CD4-positive, alpha-beta T cell treated with Interleukin-4 for 1 hour (primary cell): ENCODE results near the gene RTF1.
"Not testable (repeated sequence)": the region's sequence is repeated elsewhere in the genome, so short reads cannot be mapped to it uniquely, and the experiment has no call there.

ENCODE experiments used
- DNase-seq, 2 donors: peaks; one replicate each; pipeline ENCODE4 v3.0.0-alpha.2; 2020 to 2022

The RTF1 gene

DNA sequence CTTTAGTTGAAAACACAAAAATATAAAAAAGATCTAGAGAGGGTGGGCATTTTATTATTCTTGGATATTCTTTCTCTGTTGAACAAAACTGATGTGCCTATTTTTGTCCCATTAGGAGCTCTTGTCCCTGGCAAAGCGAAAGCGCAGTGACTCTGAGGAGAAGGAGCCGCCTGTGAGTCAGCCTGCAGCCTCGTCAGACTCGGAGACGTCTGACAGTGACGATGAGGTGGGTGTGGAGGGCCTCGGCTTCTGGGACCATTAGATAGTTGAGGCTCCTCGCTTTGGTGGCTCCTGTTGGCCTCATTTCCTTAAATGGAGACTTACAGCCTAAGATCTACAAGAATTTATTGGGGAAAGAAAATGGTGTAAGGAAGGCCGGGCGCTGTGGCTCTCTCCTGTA, 21.3 kb downstream of the RTF1 start:
- DNase-seq, result no peak

DNA sequence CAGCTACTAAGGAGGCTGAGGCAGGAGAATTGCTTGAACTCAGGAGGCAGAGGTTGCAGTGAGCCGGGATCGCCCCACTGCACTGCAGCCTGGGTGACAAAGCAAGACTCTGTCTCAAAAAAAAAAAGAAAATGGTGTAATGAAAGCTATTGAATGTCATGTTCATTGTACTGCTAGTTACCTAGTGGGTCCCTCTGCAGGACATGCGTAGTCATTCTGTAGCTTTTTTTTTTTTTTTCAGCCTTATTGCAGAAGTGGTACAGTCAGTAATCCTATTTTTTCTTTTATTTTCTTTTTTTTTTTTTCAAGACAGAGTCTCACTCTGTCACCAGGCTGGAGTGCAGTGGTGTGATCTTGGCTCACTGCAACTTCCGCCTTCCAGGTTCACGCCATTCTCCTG, 21.9 kb downstream of the RTF1 start:
- DNase-seq, result not testable (repeated sequence)

GRCh38 chr15:41443275-41443674, 26.4 kb downstream of the RTF1 start:
- DNase-seq, result peak in 1 of 2 donors; percentile 19

GRCh38 chr15:41445399-41445798, 28.5 kb downstream of the RTF1 start:
- no peak for DNase-seq

DNA sequence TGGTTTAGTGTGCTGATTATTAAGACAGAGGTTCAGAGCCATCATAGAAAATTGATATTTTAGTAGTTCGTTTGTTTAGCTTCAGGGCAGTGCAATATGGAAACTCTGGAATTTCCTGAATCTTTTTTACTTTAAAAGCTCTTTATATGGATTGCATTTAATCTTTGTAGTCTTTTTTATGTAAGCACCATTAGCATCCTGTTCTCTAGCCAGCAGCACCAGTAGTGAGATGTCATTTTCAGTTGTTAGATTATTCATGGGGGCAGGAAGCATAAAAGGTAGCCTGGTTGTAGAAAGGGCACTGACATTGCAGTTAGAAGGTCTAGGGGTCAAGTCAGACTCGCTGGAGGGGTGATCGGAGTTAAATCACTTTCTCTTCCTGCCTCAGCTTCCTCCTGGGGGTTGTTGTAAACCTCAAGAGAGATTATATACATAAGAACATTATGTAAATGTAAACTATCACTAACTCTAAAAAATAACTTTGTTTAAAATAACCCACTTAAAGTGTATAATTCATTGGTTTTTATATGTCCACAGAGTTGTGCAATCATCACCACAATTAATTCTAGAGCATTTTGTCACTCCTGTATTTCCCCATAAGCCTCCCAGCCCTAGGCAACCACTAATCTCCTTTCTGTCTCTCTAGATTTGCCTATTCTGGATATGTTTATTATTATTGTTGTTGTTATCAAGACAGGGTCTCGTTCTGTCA, 45.3 kb downstream of the RTF1 start:
- no peak for DNase-seq

DNA sequence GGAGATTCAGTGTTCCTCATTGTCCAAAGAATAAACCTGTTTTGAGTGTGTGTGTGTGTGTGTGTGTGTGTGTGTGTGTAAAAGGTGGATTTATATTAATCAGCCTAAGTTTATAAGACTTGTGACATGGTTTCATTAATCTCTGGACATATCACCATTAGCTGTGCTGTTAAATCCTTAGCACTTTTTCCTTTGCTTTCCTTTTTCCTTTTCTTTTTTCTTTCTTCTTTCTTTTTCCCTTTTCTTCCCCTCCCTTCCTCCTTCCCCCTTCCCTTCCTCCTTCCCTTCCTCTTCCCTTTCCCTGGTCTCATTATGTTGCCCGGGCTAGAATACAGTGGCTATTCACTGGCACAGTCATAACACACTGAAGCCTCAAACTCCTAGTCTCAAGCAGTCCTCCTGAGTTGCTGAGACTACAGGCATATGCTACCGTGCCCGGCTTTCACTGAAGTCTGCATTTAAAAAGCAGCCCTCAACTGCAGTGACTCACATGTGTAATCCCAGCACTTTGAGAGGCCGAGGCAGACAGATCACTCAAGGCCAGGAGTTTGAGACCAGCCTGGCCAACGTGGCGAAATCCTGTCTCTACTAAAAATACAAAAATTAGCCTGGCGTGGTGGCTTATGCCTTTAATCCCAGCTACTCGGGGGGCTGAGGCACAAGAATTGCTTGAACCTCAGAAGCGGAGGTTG, 48.1 kb downstream of the RTF1 start:
- no peak for DNase-seq

GRCh38 chr15:41465822-41466421, 49.0 kb downstream of the RTF1 start:
- peak; percentile 17 to 60 for DNase-seq

- no peak for DNase-seq
Observed at GRCh38 chr15:41466711-41467110, 49.8 kb downstream of the RTF1 start.

DNA sequence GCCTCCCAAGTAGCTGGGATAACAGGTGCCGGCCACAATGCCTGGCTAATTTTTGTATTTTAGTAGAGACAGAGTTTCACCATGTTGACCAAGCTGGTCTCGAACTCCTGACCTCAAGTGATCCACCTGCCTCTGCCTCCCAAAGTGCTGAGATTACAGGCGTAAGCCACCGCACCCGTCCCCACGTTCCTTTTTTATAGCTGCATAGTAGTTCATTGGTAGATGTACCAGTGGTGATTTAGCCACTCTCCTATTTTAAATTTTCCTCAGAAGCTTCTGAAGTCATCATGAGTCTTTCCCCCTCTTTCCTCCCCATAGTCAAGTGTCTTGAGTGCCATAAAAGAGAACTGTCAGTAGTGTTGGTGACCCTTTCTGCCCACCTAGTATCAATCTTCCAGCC, 52.7 kb downstream of the RTF1 start:
- not testable (repeated sequence) for DNase-seq

DNA sequence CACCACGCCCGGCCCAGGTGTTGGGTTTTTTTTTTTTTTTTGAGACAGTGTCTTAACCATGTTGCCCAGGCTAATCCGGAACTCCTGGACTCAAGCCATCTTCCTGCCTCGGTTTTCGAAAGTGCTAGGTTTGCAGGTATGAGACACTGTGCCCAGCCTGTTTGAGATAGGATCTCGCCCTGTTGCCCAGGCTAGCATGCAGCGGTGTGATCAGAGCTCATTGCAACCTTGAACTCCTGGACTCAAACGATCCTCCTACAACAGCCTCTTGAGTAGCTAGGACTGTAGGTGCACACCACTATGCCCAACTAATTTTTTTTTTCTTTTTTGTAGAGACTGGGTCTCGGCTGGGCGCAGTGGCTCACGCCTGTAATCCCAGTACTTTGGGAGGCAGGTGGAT, 56.5 kb downstream of the RTF1 start:
- DNase-seq, result no peak

GRCh38 chr15:41474436-41474835, 57.5 kb downstream of the RTF1 start:
- no peak for DNase-seq

- no peak for DNase-seq
Observed at GRCh38 chr15:41474941-41475340, 58.0 kb downstream of the RTF1 start.

DNA sequence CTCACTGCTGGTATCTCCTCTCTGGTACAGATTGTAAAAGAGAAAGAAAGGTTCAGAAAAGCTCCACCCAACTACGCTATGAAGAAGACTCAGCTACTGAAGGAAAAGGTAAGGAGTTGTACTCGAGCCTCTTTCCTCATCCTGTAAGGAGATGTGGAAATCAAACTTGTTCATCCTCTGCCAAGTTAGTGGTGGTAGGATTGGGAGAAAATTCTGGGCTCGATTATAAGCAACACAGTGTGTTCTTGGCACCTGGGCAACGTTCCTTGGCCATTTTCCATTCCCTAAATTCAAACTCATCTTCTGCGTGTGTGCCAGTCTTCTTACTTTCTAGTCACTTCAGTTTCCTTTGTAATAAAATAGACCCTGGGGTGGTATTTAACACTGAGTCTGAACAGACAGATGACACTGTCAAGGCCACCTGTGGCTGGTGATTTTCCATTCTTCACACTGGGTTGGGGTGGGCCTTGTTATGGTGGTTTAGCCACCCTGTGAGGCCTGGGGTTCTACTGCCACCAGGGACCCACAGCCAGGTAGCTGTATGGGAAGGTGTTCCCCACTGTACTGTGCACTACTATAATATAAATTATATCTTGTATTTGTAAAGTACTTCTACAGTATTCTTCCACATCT, 59.6 kb downstream of the RTF1 start:
- DNase-seq, result no peak

- DNase-seq, result no peak
Observed at GRCh38 chr15:41480396-41481140, 63.7 kb downstream of the RTF1 start.

DNA sequence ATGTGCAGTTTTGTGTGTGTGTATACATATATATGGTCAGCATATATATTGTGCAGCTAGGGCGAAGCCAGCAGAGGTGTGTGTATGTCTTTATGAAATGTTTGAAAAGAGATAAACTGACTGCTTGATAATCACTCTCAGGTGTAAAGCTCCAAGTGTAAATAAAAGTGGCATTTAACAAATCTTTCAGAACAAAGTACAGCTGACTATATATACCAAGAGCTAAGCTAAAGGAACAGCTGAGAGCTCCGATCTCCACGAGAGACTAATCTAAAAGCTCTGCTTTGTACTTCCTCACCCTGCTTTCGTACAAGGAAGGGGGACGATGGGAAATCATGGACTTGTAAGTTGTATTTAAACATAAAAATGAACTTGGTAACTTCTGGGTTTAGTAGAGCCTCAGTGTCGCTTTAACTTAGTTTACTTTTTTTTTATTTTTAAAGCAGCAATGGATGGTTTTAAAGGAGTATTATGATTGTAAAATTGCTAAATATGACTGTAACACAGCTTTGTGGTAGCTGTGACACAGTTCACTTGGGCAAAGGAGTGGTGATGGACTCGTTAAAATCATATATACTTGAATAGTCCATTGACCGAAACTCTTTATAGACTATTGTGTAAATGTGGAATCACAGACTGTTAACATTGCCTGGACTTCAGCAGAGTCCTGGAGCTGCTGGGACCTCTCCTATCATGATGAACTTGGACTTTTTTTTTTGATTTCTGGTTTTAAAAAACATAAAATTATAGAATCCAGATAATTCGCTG, 65.4 kb downstream of the RTF1 start:
- DNase-seq, result no peak

GRCh38 chr15:41483115-41483514, 66.2 kb downstream of the RTF1 start:
- peak; percentile 29 to 54 for DNase-seq

DNA sequence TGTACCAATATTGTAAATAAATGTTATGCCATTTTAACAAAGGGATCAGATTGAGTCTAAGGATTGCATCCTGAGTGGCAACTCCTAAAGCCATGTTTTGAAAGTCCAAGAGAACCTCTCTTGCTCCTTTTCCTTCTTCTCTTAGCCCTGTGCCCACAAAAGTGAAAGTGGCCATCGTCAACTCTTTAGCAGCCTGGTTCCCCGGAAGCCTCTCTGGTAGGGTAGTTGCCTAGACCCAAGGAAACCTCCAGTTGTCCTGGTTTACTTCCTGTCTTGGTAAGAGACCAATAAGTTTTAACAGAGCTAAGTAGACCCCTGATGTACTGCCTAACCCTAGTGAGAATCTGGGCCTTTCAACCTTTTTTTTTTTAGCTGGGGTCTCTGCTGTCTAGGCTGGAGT, 66.6 kb downstream of the RTF1 start:
- DNase-seq, result peak; percentile 21 to 50

- DNase-seq, result no peak
Observed at GRCh38 chr15:41484937-41485625, 68.2 kb downstream of the RTF1 start.

- DNase-seq, result no peak
Observed at GRCh38 chr15:41486286-41486685, 69.4 kb downstream of the RTF1 start.

GRCh38 chr15:41487381-41487780, 70.5 kb downstream of the RTF1 start:
- DNase-seq, result no peak

DNA sequence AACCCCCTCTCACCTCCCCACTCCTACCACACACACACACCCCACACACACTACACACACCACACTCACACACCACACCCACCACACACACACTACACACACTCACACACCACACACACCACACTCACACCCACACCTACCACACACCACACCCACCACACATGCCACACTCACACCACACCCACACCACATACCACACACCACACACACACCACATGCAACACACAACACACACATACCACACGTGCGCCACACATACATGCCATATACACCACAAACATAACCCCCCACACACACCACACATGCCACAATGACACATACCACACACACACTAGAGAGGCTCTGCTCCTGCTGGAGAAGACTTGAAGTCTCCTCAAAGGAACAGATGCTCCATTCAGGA, 70.9 kb downstream of the RTF1 start:
- DNase-seq, result peak; percentile 30 to 43

GRCh38 chr15:41489641-41490040, 72.7 kb downstream of the RTF1 start:
- DNase-seq, result no peak
